Hepatocyte (in vitro differentiated cells): ENCODE measurements around the gene ADAMTSL3. TPM values are rescaled to one million over a fixed set of nuclear protein-coding genes. Genes with fewer than 3 reads are reported as not detected.
A peak's percentile ranks its signal among the peaks of the same experiment; 100 is the strongest.

Experiments used
- DNase-seq: peaks from one replicate; pipeline ENCODE4 v3.0.0-alpha.2; 2016; ENCODE audit warnings: low spot score
- H2AFZ ChIP-seq: fragments of 200-600 bp; sonication (generic); 2 replicates; pipeline ENCODE4 v1.6.0; 2016; ENCODE audit warnings: antibody characterized with exemption, mild to moderate bottlenecking
- H3K27ac ChIP-seq: fragments of 200-600 bp; sonication (generic); 2 replicates; pipeline ENCODE4 v1.5.1; 2016; ENCODE audit warnings: mild to moderate bottlenecking
- H3K27me3 ChIP-seq: fragments of 200-600 bp; sonication (generic); 2 replicates; pipeline ENCODE4 v1.6.1; 2016
- H3K36me3 ChIP-seq: fragments of 200-600 bp; sonication (generic); replicated peaks from 2 replicates; pipeline ENCODE4 v1.5.1; 2016; ENCODE audit warnings: low read depth; ENCODE audit not compliant: insufficient read depth
- H3K4me1 ChIP-seq: fragments of 200-600 bp; sonication (generic); 2 replicates; pipeline ENCODE4 v1.5.1; 2016; ENCODE audit warnings: mild to moderate bottlenecking, moderate library complexity; ENCODE audit not compliant: insufficient read depth
- H3K4me2 ChIP-seq: fragments of 200-600 bp; sonication (generic); 2 replicates; pipeline ENCODE4 v1.6.0; 2016
- H3K4me3 ChIP-seq: fragments of 200-600 bp; sonication (generic); 2 replicates; pipeline ENCODE4 v1.5.1; 2016; ENCODE audit warnings: mild to moderate bottlenecking
- H3K79me2 ChIP-seq: fragments of 200-600 bp; sonication (generic); 2 replicates; pipeline ENCODE4 v1.6.0; 2017; ENCODE audit warnings: mild to moderate bottlenecking
- H3K9me2 ChIP-seq: fragments of 200-600 bp; sonication (generic); replicated peaks from 2 replicates; pipeline ENCODE4 v1.6.0; 2017; ENCODE audit warnings: mild to moderate bottlenecking; ENCODE audit not compliant: insufficient read depth
- H3K9me3 ChIP-seq: fragments of 200-600 bp; sonication (generic); 2 replicates; pipeline ENCODE4 v1.5.1; 2016; ENCODE audit warnings: low read depth, mild to moderate bottlenecking
- H4K20me1 ChIP-seq: fragments of 200-600 bp; sonication (generic); 2 replicates; pipeline ENCODE4 v1.6.0; 2016; ENCODE audit warnings: mild to moderate bottlenecking; ENCODE audit not compliant: insufficient read depth, poor library complexity, severe bottlenecking
- CTCF ChIP-seq: fragments of 200-600 bp; sonication (generic); IDR thresholded peaks from 2 replicates; pipeline ENCODE4 v1.5.1; 2016; ENCODE audit warnings: antibody characterized with exemption, mild to moderate bottlenecking; ENCODE audit not compliant: poor library complexity
- EZH2 ChIP-seq: fragments of 200-600 bp; sonication (generic); IDR thresholded peaks from 2 replicates; pipeline ENCODE4 v1.6.1; 2016; ENCODE audit warnings: antibody characterized with exemption, mild to moderate bottlenecking, borderline replicate concordance
- EZH2phosphoT487 ChIP-seq: fragments of 200-600 bp; sonication (generic); IDR thresholded peaks from one replicate; pipeline ENCODE4 v1.6.1; 2018; ENCODE audit warnings: antibody characterized with exemption, mild to moderate bottlenecking, low read depth, moderate library complexity; ENCODE audit not compliant: unreplicated experiment, severe bottlenecking
- WGBS: methylation state at CpG from one replicate; pipeline ENCODE4 v1.1.6; 2016; ENCODE audit warnings: low lambda C conversion rate; ENCODE audit errors: missing lambda C conversion rate; 5-methylcytosine and 5-hydroxymethylcytosine counted together
- polyA plus RNA-seq: library from polyadenylated mRNA; unstranded; fragments of >200 nt; fragmentation: Nextera tagmentation; extraction: Ambion mirVana; gene quantifications from 2 replicates; pipeline ENCODE4 v1.2.1, GENCODE V29; 2016
- total RNA-seq: library from RNA; depleted of rRNA; stranded (reverse); fragments of >200 nt; gene quantifications from 2 replicates; pipeline ENCODE4 v1.2.3, GENCODE V29; 2014

ADAMTSL3 gene
- total and polyA plus RNA-seq, 2 experiments from 2014 or later, result 5.0 to 5.2 TPM

- WGBS, result 94% methylated on average over 1 of the region's 1 CpG
- TF ChIP-seq EZH2 (no peak), EZH2phosphoT487 (no peak), CTCF (no peak)
These were observed 301.9 kb downstream of the ADAMTSL3 start for GRCh38 chr15:83955806-83956265.

DNA sequence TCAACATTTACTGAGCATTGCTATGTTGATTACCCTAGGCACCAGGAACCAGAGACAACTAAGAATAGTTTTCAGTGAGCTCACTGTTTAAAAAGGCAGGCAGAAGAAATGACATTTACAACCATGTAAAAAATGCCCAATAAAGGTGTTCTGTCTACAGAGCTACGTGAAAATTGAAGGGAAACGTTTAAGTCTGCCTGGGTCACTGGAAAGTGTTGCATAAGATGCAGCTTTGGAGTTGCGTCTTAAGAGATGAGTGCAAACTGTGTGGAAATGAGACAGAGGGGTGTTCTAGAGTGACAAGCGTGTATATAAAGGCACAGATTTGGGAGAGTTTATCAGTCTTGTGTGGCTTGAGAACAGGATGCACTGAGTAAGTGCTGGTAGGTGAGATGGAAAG lies 303.0 kb downstream of the ADAMTSL3 start:
- Histone ChIP-seq H3K4me1 (no peaks in the 10 kb centered on the region), H3K79me2 (no peaks in the 10 kb centered on the region), H3K36me3 (no peaks in the 10 kb centered on the region), H3K27ac (no peak overlapping the region), H3K4me3 (no peak overlapping the region), H3K9me3 (no peaks in the 10 kb centered on the region), H3K9me2 (no peaks in the 10 kb centered on the region), H3K4me2 (no peak overlapping the region), H2AFZ (no peak overlapping the region), H3K27me3 (no peaks in the 10 kb centered on the region), H4K20me1 (no peaks in the 10 kb centered on the region)
- WGBS, result 55% methylated on average over 4 of the region's 4 CpGs
- TF ChIP-seq EZH2 (no peak), CTCF (no peak), EZH2phosphoT487 (no peak)
- peak; percentile 11 for DNase-seq

More at GRCh38 chr15:83955806-83956265, 301.9 kb downstream of the ADAMTSL3 start:
- Histone ChIP-seq H3K27me3 (no peaks in the 10 kb centered on the region), H3K4me3 (no peak overlapping the region), H3K27ac (no peak overlapping the region), H3K9me2 (no peaks in the 10 kb centered on the region), H3K4me2 (no peak overlapping the region), H3K36me3 (no peaks in the 10 kb centered on the region), H3K4me1 (no peaks in the 10 kb centered on the region), H3K9me3 (no peaks in the 10 kb centered on the region), H4K20me1 (no peaks in the 10 kb centered on the region), H2AFZ (no peak overlapping the region), H3K79me2 (no peaks in the 10 kb centered on the region)
- no peak for DNase-seq

GRCh38 chr15:83959477-83959876 lies 305.6 kb downstream of the ADAMTSL3 start:
- H3K4me3 ChIP-seq, result no peak overlapping the region
- DNase-seq, result no peak
- H3K79me2 ChIP-seq, result no peaks in the 10 kb centered on the region
- H3K4me2 ChIP-seq, result no peak overlapping the region
- H3K9me3 ChIP-seq, result no peaks in the 10 kb centered on the region
- WGBS, result 92% methylated on average over 2 of the region's 2 CpGs
- no peaks in the 10 kb centered on the region for H3K27me3 ChIP-seq
- H3K9me2 ChIP-seq, result no peaks in the 10 kb centered on the region
- H3K36me3 ChIP-seq, result no peaks in the 10 kb centered on the region
- no peak overlapping the region for H2AFZ ChIP-seq
- no peak for TF ChIP-seq EZH2
- no peak for TF ChIP-seq EZH2phosphoT487
- no peak for TF ChIP-seq CTCF
- no peaks in the 10 kb centered on the region for H3K4me1 ChIP-seq
- H4K20me1 ChIP-seq, result no peaks in the 10 kb centered on the region
- H3K27ac ChIP-seq, result no peak overlapping the region
